ENCODE results near the gene ZNF747. TPM values are rescaled to one million over a fixed set of nuclear protein-coding genes. Genes with fewer than 3 reads are reported as not detected.

ZNF747 gene
- total RNA-seq, 1 donor from 2014 or later: 5.1 TPM

DNA sequence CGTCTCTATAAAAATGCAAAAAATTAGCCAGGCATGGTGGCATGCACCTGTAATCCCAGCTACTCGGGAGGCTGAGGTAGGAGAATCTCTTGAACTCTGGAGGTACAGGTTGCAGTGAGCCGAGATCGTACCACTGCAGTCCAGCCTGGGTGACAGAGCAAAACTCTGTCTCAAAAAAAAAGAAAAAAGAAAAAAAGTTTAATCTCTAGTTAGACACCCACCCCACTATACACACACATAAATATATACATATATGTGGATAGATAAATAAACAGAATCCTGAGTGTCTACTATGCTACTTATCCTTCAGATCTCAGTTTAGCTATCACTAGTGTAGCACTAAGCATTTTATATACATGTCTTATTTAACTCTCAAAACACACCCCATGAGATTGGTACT lies 43.4 kb downstream of the ZNF747 start:
- no peak for DNase-seq (ENCODE audit: low read depth)
- TF ChIP-seq, protein P1, sequence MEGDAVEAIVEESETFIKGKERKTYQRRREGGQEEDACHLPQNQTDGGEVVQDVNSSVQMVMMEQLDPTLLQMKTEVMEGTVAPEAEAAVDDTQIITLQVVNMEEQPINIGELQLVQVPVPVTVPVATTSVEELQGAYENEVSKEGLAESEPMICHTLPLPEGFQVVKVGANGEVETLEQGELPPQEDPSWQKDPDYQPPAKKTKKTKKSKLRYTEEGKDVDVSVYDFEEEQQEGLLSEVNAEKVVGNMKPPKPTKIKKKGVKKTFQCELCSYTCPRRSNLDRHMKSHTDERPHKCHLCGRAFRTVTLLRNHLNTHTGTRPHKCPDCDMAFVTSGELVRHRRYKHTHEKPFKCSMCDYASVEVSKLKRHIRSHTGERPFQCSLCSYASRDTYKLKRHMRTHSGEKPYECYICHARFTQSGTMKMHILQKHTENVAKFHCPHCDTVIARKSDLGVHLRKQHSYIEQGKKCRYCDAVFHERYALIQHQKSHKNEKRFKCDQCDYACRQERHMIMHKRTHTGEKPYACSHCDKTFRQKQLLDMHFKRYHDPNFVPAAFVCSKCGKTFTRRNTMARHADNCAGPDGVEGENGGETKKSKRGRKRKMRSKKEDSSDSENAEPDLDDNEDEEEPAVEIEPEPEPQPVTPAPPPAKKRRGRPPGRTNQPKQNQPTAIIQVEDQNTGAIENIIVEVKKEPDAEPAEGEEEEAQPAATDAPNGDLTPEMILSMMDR (conservative IDR thresholded peaks at IDR 0.05; ENCODE audit: low read depth, low read length): no peak
- H3K4me3 ChIP-seq (ENCODE audit: low read depth, low read length): no peak overlapping the region

DNA sequence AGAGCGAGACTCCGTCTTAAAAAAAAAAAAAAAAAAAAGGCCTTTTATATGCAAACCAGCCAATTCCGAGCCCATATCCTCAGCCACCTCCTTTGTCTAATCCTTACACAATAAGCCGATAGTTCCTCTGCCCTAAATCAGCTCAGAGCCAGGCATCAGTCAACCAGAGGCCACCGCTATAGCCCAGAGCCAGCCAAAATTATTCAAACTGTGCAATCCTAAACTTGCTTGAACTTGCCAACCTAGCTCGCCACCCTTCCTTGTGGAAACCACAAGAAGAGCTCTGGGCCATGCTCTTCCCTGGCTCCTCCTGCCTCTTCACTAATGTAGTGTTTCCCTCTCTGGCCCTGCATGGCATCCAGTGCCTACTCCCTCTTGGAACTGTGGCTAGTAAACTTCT lies 44.4 kb downstream of the ZNF747 start:
- TF ChIP-seq, protein P1 (conservative IDR thresholded peaks at IDR 0.05; ENCODE audit: low read depth, low read length): no peak
- H3K4me3 ChIP-seq (ENCODE audit: low read depth, low read length): no peak overlapping the region
- no peak for DNase-seq (ENCODE audit: low read depth)

DNA sequence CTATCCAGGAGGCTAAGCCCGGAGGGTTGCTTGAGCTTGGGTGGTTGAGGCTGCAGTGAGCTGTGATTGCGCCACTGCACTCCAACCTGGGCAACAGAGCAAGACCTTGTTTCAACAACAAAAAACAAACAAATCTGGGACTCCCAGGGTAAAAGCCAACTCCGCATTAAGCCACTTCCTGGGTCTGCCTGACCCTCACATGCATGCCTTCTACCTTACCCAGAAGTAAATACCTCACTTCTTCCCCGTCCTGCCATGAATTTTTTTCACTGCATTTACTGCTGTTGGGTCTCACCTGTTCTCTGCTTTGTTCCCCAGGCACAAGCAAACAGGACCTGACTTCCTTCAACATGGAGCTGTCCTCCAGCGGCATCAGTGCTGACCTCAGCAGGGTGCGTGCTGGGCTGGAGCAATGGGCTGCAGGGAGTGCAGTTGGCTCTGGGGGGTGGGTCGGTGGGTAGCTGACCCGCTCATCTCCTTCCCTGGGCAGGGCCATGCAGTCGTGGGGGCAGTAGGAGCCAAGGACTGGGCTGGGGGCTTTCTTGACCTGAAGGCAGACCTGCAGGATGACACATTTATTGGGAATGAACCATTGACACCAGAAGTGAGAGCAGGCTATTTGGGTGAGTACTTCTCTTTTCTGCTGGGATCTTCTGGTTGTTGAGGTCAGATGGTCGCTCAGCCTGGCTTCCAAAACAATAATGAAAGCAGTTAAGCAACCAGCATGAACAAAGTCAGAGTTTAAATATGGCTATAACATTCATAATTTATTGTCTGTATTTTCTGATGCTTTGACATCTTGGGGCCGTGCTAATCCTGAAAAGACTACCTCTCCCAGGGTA lies 45.7 kb downstream of the ZNF747 start:
- H3K4me3 ChIP-seq (ENCODE audit: low read depth, low read length): no peak overlapping the region
- TF ChIP-seq, protein P1 (conservative IDR thresholded peaks at IDR 0.05; ENCODE audit: low read depth, low read length): no peak
- DNase-seq (ENCODE audit: low read depth): no peak

DNA sequence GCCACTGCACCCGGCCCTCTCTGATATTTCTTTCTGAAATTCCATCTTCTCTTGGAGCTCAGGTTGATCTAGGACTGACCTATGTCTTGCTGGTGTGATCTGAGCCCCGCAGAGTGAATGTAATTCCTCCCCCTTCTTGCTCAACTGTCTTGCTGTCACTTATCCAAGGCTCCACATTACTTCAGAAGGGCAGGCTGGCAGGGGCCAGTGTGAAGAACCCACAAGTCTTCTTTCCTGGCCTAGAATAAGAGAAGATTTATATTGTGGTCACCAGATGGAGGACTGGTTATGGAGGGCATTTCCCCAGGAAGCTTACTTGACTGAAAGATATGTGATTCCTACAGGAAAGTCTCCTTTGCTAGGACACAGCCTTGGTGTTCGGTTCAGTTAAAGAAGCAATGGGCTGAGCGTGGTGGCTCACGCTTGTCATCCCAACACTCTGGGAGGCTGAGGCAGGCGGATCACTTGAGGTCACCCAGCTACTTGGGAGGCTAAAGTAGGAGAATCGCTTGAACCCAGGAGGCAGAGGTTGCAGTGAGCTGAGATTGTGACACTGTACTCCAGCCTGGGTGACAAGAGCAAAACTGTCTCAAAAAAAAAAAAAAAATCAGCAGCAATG lies 48.7 kb downstream of the ZNF747 start:
- DNase-seq (ENCODE audit: low read depth): no peak
- TF ChIP-seq, protein P1 (conservative IDR thresholded peaks at IDR 0.05; ENCODE audit: low read depth, low read length): no peak
- H3K4me3 ChIP-seq (ENCODE audit: low read depth, low read length): no peak overlapping the region

DNA sequence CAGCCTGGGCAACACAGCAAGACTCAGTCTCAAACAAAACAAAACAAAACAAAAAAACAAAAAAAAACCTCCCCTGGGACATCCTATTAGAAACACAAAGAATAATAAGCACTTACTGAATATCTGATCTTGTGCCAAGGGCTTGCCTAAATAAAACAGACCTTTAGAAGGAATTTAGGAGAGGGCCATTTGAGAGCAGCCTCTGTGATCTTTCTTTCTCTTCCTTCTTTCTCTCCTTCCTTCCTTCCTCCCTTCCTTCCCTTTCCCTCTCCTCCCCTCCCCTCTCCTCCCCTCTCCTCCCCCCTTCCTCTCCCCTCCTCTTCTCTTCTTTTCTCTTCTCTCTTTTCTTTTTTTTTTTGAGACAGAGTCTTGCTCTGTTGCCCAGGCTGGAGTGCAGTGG lies 49.8 kb downstream of the ZNF747 start:
- no peak for DNase-seq (ENCODE audit: low read depth)
- no peak overlapping the region for H3K4me3 ChIP-seq (ENCODE audit: low read depth, low read length)
- TF ChIP-seq, protein P1 (conservative IDR thresholded peaks at IDR 0.05; ENCODE audit: low read depth, low read length): no peak

DNA sequence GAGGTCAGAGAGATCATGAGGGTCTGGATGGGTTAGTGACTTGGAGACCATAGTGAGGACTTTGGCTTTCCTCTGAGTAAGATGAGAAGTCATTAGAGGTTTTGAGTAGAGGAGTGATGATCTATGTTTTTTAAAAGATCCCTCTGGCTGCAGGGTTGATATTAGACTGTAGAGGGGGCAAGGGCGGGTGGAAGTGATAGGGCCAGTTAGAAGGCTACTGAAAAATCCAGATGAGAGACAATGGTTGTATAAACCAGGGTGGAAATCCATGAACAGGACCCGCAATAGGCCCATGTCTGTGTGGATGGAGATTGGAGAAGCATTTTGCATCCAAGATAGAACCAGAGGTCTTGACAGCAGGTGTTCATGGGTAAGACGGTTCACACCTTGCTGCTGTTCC lies 52.3 kb downstream of the ZNF747 start:
- DNase-seq (ENCODE audit: low read depth): no peak
- no peak overlapping the region for H3K4me3 ChIP-seq (ENCODE audit: low read depth, low read length)
- TF ChIP-seq, protein P1 (conservative IDR thresholded peaks at IDR 0.05; ENCODE audit: low read depth, low read length): peak; percentile 20

Data from epithelial cell of proximal tubule (primary cell).